BLaER1 (cell line): ENCODE data around the gene EXOC2.

Experiments used
- H3K27ac ChIP-seq: shearing (Covaris generic); formaldehyde crosslinking; 2 replicates; pipeline ENCODE4 v1.8.1; 2022
- H3K27me3 ChIP-seq: shearing (Covaris generic); formaldehyde crosslinking; 2 replicates; pipeline ENCODE4 v1.8.1; 2022
- H3K36me3 ChIP-seq: shearing (Covaris generic); formaldehyde crosslinking; 2 replicates; pipeline ENCODE4 v1.8.1; 2022
- H3K4me1 ChIP-seq: shearing (Covaris generic); formaldehyde crosslinking; 2 replicates; pipeline ENCODE4 v1.8.1; 2022
- H3K4me2 ChIP-seq: shearing (Covaris generic); formaldehyde crosslinking; 2 replicates; pipeline ENCODE4 v1.8.1; 2022
- H3K4me3 ChIP-seq: shearing (Covaris generic); formaldehyde crosslinking; 2 replicates; pipeline ENCODE4 v1.8.1; 2022
- H3K9ac ChIP-seq: shearing (Covaris generic); formaldehyde crosslinking; 2 replicates; pipeline ENCODE4 v1.8.1; 2022
- H3K9me3 ChIP-seq: shearing (Covaris generic); formaldehyde crosslinking; 2 replicates; pipeline ENCODE4 v1.8.1; 2022
- H4K20me1 ChIP-seq: shearing (Covaris generic); formaldehyde crosslinking; 2 replicates; pipeline ENCODE4 v1.8.1; 2022
- Cebpa-rat ChIP-seq: shearing (Covaris generic); IDR thresholded peaks from 2 replicates; pipeline ENCODE4 v1.8.1; 2022

Gene EXOC2

DNA sequence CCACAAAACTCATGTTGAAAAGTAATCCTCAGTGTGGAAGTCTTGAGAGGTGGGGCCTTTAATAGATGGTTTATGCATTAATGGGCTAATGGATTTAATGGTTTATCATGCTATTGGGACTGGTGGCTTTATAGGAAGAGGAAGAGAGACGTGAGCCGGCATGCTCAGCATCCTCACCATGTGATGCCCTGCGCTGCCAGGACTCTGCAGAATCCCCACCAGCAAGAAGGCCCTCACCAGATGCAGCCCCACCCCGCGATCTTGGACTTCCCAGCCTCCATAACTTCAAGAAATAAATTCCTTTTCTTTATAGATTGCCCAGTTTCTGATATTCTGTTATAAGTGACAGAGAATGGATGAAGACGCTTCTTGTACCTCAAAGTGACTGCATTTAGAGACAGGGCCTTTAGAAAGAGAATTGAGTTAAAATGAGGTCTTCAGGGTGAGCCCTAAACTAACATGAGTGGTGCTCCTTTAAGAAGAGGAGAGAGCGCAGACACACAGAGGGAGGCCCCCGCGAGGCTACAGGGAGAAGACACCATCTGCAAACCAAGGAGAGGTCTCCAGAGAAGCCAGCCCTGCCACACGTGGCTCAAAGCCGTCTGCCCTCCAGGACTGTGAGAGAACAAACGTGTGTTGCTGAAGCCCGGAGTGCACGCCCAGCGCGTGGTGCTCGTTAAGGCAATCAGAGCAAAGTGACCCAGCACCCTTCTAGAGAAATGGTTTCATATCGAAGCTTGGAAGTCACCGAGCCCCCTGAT, 244.5 kb downstream of the EXOC2 start:
- no peak overlapping the region for H3K9ac ChIP-seq
- no peak overlapping the region for H3K27ac ChIP-seq
- H4K20me1 ChIP-seq = no peaks in the 10 kb centered on the region
- no peak overlapping the region for H3K4me2 ChIP-seq
- no peak overlapping the region for H3K4me3 ChIP-seq
- H3K27me3 ChIP-seq = no peaks in the 10 kb centered on the region
- H3K4me1 ChIP-seq = peaks cover 54% of the 10 kb centered on the region
- TF ChIP-seq Cebpa-rat = no peak
- no peaks in the 10 kb centered on the region for H3K36me3 ChIP-seq
- H3K9me3 ChIP-seq = peaks cover 12% of the 10 kb centered on the region

DNA sequence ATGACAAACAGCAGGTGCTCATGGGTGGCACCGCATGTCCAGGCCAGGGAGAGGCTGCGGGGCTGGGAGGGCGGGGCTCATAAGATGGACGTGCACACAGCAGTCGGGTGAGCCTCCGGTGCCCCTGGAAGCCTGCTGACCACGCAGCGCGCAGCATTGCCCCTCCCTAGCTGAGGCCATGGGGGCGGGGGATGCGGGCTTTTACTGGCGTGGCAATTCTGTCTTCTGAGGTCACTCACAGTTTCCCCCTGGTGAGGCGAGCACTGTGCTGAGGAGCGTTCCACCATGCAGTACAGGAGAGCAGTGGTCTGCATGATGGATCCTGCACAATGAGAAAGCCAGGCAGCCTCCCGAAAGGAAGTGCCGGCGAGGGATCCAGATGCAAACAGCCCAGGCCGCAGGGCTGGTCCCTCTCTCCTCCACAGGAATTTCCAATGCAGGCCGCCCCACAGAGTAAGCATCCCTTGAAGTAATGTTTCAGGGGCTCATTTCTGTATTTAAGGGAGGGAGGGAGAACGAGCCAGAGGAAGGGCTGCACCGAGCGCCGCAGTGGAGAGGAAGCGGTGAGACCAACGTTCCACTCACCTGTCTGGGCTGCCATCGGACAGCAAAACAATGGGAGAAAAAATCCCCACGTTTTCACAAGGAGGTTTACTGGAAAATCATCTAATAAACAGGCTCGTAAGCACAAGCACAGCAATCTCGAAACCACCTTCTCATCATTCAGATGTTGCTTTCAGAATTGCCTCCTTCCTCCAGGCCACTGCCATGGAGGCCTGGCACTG, 245.4 kb downstream of the EXOC2 start:
- TF ChIP-seq Cebpa-rat = no peak
- H3K36me3 ChIP-seq = no peaks in the 10 kb centered on the region
- peaks cover 12% of the 10 kb centered on the region for H3K9me3 ChIP-seq
- H3K27ac ChIP-seq = no peak overlapping the region
- H3K4me1 ChIP-seq = peaks cover 55% of the 10 kb centered on the region
- H3K4me2 ChIP-seq = peak overlapping the region; percentile 66
- H4K20me1 ChIP-seq = no peaks in the 10 kb centered on the region
- H3K9ac ChIP-seq = no peak overlapping the region
- H3K4me3 ChIP-seq = no peak overlapping the region
- no peaks in the 10 kb centered on the region for H3K27me3 ChIP-seq

DNA sequence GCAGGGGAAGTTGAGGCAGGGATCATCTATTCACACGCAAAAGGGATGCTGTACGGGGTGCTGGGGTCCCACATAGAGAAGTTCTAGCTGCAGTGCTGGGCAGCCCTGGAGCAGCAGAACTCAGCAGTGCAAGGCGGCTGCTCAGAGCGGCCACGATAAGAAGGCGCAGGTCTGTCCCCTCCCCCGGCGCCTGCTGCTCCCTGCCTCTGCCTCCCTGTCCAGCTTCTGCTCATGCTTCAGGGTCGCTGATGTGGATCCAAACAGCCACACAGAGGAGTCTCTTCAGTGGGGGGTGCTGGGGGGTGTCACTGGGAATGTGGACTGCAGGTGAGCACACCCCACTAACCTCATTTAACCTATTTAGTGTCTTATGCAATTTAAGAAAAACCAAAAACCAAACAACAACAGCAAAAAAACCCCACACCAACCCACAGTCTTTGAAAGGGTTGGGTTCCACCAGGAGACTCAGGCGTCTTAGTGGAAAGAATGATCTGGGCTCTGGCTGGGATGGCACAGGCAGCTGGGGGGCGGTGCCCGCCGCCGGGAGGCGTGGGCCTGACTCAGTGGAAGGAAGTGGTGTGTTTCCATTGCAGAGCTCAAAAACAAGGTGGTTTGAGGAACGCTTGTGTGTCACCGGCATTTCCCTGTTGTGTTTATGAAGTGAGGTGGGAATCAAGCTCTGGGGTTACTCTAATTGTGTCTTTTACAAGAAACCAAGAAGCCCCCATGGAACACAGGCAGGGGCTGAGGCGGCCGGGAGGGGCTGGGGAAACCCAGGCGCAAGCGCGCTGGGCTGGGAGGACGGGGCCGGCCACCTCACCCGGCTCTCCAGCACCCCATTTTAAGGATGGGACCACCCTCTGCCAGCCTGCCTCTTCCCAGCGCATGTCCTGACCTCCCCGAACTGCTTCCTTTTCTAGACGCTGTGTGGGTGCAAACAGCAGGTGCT, 246.2 kb downstream of the EXOC2 start:
- Histone ChIP-seq H3K27me3 (no peaks in the 10 kb centered on the region), H3K9me3 (peaks cover 12% of the 10 kb centered on the region), H3K27ac (peak overlapping the region; percentile 56), H3K4me1 (peaks cover 55% of the 10 kb centered on the region), H3K36me3 (no peaks in the 10 kb centered on the region), H3K4me3 (no peak overlapping the region), H3K4me2 (peak overlapping the region; percentile 66), H3K9ac (no peak overlapping the region), H4K20me1 (no peaks in the 10 kb centered on the region)
- TF ChIP-seq Cebpa-rat = no peak

DNA sequence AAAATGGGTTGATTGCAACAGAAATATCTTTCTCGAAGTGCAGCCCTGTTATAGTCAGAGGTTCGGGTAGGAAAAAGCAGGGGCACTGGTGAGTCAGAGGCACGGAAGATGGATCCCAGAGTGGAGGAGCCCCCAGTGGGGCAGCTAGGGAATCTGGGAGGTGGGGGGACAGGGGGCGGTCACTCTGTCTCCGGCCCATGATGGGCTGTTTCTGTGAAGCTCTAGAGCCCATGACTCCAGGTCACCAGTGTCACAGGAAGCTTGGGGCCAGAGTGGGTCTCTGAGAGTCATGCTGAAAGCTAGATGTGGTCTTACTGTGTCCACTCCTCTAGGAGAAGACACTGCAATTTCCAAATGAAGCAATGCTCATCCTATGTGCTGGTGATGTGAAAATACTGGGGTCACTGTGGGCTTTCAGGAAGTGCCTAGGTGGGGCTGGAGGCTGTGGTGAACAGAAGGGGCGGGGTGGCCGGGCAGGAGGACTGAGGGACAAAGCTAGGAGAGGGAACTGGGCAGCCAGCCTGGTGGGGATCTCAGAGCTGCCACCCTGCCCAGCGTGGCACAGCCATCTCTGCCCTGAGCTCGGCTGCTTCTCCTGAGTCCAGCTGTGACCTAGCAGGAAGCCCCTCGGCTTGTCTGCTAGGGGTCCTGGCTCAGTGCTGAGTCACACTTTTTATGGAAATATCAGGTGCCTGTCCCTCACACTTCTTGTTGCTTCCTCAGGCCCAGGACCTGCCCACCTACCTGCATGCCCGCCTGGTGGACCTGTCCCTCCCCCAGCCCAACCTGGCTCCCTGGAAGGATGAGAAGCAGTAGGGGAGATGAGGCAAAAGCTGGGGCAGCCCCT, 247.1 kb downstream of the EXOC2 start:
- no peak for TF ChIP-seq Cebpa-rat
- H3K4me1 ChIP-seq = peaks cover 55% of the 10 kb centered on the region

DNA sequence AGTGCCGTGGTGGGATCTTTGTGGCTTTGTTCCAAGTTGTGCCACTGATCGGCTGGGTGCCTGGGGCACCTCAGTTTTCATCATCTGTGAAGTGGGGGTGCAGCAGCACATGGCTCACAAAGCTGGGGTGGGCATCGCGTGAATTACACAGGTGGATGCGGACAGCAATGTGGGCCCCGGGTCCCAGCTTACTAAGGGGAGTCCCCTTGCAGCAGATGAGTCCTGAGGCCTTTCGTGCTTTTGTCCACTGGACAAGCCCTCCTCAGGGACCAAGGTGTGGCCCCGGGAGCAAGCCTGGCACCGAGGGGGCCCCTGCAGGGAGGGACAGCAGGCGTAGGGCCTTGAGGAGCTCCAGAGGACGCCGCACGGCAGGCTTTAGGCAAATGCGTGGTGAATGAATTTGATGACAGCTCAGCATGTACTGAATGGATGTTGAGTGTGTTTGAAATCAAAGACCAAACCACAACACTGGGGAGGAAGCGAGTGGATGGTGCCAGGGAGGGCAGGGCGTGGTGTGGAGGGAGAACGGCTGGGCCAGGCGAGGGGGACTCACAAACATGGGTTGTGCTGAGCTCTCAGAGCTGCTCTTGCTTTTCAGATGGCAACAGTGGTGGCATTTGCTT, 248.2 kb downstream of the EXOC2 start:
- Histone ChIP-seq H3K4me3 (no peak overlapping the region), H3K36me3 (no peaks in the 10 kb centered on the region), H3K9me3 (peaks cover 6% of the 10 kb centered on the region), H3K27me3 (no peaks in the 10 kb centered on the region), H4K20me1 (no peaks in the 10 kb centered on the region), H3K27ac (peak overlapping the region; percentile 41; the same call in 1 of the 2 replicates), H3K4me1 (peaks cover 55% of the 10 kb centered on the region), H3K4me2 (peak overlapping the region; percentile 66), H3K9ac (peak overlapping the region; percentile 5; the same call in 1 of the 2 replicates)
- TF ChIP-seq Cebpa-rat = no peak

More for the DNA sequence above, 247.1 kb downstream of the EXOC2 start:
- H3K9me3 ChIP-seq = peaks cover 12% of the 10 kb centered on the region
- peak overlapping the region; percentile 41; the same call in 1 of the 2 replicates for H3K27ac ChIP-seq
- no peaks in the 10 kb centered on the region for H3K36me3 ChIP-seq
- no peak overlapping the region for H3K4me3 ChIP-seq
- peak overlapping the region; percentile 5; the same call in 1 of the 2 replicates for H3K9ac ChIP-seq
- H4K20me1 ChIP-seq = no peaks in the 10 kb centered on the region
- no peaks in the 10 kb centered on the region for H3K27me3 ChIP-seq
- peak overlapping the region; percentile 66 for H3K4me2 ChIP-seq

DNA sequence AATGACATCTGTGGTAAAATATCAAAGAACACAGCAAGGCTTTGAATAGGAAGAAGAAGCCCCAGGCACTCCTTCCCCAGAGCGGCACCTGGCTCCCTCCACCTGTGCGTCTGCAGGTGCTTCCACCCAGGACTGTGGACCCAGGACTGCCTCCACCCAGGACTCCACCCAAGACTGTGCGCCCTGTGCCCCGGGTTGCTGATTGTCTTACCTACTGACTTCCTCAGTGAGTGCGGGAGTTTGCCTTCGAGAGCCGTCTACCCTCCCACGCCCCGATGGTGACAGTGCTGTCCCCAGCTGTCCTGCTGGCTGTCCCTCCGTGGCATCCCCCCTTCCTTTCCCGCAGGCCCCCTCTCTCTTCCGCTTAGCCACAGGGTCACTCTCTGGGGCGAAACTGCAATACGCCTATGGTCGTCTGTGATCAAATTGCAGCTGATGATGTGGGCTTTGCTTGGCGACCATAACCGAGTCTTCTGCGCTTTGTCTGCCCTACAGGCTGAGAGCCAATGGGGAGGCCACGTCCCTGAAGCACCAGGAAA, 249.2 kb downstream of the EXOC2 start:
- no peak overlapping the region for H3K4me2 ChIP-seq
- H3K27me3 ChIP-seq = no peaks in the 10 kb centered on the region
- H3K27ac ChIP-seq = no peak overlapping the region
- no peaks in the 10 kb centered on the region for H4K20me1 ChIP-seq
- H3K9ac ChIP-seq = no peak overlapping the region
- no peak overlapping the region for H3K4me3 ChIP-seq
- TF ChIP-seq Cebpa-rat = no peak
- no peaks in the 10 kb centered on the region for H3K9me3 ChIP-seq
- H3K4me1 ChIP-seq = peaks cover 51% of the 10 kb centered on the region
- H3K36me3 ChIP-seq = no peaks in the 10 kb centered on the region

DNA sequence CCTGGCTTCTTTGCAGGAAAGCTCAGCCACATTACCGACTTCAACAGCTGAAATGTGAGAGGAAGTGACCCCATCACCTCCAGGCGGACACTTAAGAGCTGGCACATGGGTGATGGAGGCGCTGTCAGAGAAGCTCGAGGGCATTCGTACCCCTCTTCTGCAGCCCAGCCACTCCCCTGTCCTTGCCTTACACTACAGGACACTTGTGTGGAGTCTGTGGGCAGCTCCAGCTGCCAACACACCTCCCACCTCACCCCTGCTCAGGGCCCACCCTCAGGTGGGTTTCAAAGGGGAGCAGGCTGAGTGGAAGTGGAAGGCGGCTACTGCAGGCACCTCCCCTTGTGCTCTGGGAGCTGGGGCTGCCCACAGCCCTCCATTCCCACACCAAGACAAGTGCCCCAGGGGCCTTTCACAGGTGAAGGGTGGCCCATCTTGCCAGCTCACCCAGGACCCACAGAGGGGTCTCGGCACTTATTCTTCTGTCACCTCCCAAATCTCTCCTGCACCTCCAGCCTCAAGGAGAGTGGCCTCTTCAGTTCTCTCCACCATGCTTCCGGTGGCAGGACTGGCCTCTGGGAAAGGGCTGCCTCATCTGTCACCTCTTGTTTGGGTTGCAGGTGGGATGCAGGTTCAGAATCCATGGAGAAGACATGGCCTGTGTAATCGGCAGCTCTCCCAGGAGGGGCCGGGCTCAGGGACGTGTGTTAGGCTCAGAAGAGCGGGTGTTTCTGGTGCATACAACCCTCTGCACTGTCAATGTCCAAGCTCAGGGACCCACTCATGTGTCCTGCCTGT, 251.6 kb downstream of the EXOC2 start:
- no peak overlapping the region for H3K4me3 ChIP-seq
- TF ChIP-seq Cebpa-rat = no peak

More for the DNA sequence above, 251.6 kb downstream of the EXOC2 start:
- Histone ChIP-seq H4K20me1 (no peaks in the 10 kb centered on the region), H3K27me3 (no peaks in the 10 kb centered on the region), H3K4me2 (no peak overlapping the region), H3K27ac (no peak overlapping the region), H3K9ac (no peak overlapping the region), H3K9me3 (no peaks in the 10 kb centered on the region), H3K4me1 (peaks cover 28% of the 10 kb centered on the region), H3K36me3 (no peaks in the 10 kb centered on the region)
